Stimulated activated CD8-positive, alpha-beta memory T cell treated with anti-CD3 and anti-CD28 coated beads, Interleukin-12 subunit alpha, Interleukin-12 subunit beta, amount 100 ng/mL, for 4 hours (primary cell): Measurements from ENCODE around the gene PPP2R2D.

ENCODE experiments used
- DNase-seq: peaks from one replicate; pipeline ENCODE4 v3.0.0-alpha.2; 2020; ENCODE audit warnings: low read depth

The PPP2R2D gene

DNA sequence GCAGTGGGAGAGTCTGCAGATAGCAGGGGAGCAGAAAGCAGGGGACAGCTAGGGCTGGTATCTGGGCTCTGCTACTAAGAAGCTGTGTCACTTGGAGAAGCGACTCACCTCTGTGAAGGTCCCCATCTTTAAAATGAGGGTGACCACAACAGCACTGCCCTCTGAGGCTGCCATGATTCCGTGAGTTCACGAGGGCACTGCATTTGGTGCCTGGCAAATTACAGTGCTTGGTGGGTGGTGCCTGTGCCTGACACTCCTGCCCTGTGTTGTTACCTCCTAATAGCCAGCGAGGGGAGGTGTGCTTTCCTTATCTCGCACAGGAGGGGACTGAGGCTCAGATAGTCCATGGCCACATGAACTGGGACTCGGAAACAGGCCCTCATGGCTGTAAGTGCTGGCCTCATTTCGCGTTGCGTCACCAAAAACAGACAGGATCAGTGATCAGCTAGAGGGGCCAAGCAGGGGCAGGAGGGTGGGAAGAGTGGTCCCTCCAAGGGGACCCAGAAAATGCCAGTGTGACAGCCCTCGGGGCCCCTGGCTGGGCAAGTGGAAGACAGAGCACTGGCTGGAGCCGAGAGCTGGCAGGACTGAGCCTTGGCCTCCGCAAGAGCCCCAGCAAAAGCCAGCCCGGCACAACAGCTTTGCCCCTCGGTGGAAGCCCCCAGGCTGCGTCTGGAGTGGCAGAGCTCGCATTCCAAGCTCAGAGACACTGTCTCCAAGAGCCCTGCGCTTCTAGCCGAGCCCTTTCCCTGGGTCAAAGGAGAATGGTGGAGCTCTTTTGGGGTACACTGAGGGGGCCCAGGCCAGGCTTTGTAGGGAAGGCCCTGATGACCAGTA, 98.3 kb downstream of the PPP2R2D start:
- no peak for DNase-seq

DNA sequence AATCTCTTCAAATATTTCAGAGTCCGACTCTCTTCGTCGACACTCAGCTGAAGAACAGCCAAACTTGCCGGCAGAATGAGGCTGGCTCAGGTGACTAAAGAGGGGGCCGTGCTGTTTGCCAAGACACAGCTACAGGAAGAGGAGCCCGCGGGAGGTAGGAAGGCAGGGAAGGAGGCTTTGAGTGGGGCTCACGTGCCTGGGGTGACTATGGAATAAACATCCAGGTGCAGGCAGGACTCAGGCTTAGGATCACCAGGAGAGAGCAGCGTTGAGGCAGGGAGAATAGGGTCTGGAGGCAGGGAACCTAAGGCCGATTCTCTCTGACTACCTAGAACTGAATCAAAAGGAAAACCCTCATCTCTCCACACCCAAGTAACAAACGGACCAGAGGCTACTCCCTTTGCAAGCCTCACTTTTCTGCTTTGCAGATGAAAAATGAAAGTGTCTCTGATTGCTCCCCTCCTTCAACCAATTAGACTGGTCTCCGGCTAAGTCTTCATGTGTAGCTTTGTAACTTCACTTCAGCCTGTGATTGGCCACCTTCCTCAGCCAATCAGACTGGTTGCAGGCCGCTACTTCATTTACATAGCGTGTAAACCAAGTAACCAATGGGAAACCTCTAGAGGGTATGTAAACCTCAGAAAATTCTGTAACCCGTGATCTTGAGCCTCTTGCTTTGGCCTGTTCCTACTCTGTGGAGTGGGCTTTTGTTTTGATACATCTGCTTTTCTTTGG, 100.6 kb downstream of the PPP2R2D start:
- DNase-seq, result no peak

GRCh38 chr10:132002004-132002403, 101.2 kb downstream of the PPP2R2D start:
- DNase-seq, result no peak

GRCh38 chr10:132003282-132003924, 102.6 kb downstream of the PPP2R2D start:
- no peak for DNase-seq

GRCh38 chr10:132004052-132004451, 103.2 kb downstream of the PPP2R2D start:
- no peak for DNase-seq

DNA sequence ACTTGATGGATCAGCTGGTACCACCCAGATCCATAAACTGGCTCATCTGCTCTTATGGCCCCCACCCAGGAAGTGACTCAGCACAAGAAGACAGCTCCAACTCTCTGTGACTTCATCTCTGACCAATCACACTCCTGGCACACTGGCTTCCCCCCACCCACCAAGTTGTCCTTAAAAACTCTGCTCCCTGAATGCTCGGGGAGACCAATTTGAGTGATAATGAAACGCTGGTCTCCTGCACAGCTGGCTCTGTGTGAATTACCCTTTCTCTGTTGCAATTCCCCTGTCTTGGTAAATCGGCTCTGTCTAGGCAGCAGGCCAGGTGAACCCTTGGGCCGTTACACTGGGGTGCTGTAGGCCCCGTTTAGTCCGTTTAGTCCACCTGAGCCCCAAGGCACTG, 104.3 kb downstream of the PPP2R2D start:
- no peak for DNase-seq

GRCh38 chr10:132006966-132007365, 106.2 kb downstream of the PPP2R2D start:
- DNase-seq, result no peak

GRCh38 chr10:132007681-132008080, 106.9 kb downstream of the PPP2R2D start:
- DNase-seq, result no peak
